Stomach (tissue), 9 donors: ENCODE results near the gene EDEM1. TPM values are rescaled to one million over a fixed set of nuclear protein-coding genes. Genes with fewer than 3 reads are reported as not detected.

Experiments used
- DNase-seq, 2 donors: peaks; one replicate each; pipeline versions ENCODE4 v3.0.0 to v3.0.0-alpha.2; 2013 to 2019
- H3K27ac ChIP-seq, 5 donors: fragments of 200-600 bp in 4 of 5; sonication (generic) in 4 of 5; one replicate each; pipeline ENCODE4 v1.5.1; 2013 to 2019; ENCODE audit warnings: mild to moderate bottlenecking in 1 of 5, moderate library complexity in 1 of 5
- H3K27me3 ChIP-seq, 3 donors: fragments of 200-600 bp; sonication (generic); one replicate each; pipeline ENCODE4 v1.5.1; 2017 to 2019; ENCODE audit warnings: mixed run types in 1 of 3
- H3K36me3 ChIP-seq, 4 donors: fragments of 200-600 bp; sonication (generic); 1 replicate in 3 of 4; 2 replicates in 1 of 4; pipeline ENCODE4 v1.5.1; 2016 to 2019
- H3K4me1 ChIP-seq, 4 donors: fragments of 200-600 bp; sonication (generic); one replicate each; pipeline ENCODE4 v1.5.1; 2016 to 2019
- H3K4me3 ChIP-seq, 4 donors: fragments of 200-600 bp; sonication (generic) in 3 of 4; one replicate each; pipeline ENCODE4 v1.5.1; 2016 to 2019; ENCODE audit warnings: mild to moderate bottlenecking in 1 of 4
- H3K9me3 ChIP-seq, 4 donors: fragments of 200-600 bp; sonication (generic); one replicate each; pipeline ENCODE4 v1.5.1; 2016 to 2019
- CTCF ChIP-seq, 7 experiments: fragments of 450-650 bp in 4 of 7; fragments of 200-600 bp in 3 of 7; sonication (generic) in 3 of 7; IDR thresholded peaks; one replicate each; pipeline ENCODE4 v1.5.1; 2016 to 2019; ENCODE audit warnings: antibody characterized with exemption in 7 of 7, control low read depth in 2 of 7, mild to moderate bottlenecking in 1 of 7
- EP300 ChIP-seq: sonication (generic); formaldehyde crosslinking; IDR thresholded peaks from one replicate; pipeline ENCODE4 v1.6.1; 2017; ENCODE audit warnings: antibody characterized with exemption
- POLR2A ChIP-seq, 4 donors: fragments of 450-650 bp; IDR thresholded peaks; one replicate each; pipeline ENCODE4 v1.6.1; 2016; ENCODE audit warnings: antibody characterized with exemption in 4 of 4, control low read depth in 2 of 4, mild to moderate bottlenecking in 1 of 4, moderate library complexity in 1 of 4
- POLR2AphosphoS5 ChIP-seq, 3 donors: sonication (generic); formaldehyde crosslinking; IDR thresholded peaks; one replicate each; pipeline ENCODE4 v1.6.1; 2016; ENCODE audit warnings: antibody characterized with exemption in 3 of 3
- WGBS, 5 donors: extraction: QIAGEN DNeasy Blood & Tissue Kit in 3 of 5; methylation state at CpG; one replicate each; pipeline versions ENCODE4 v1.1.5 to v1.1.7; 2013 to 2018; 5-methylcytosine and 5-hydroxymethylcytosine counted together
- intact Hi-C: fragments of 100-400 bp; cut with DNase I; formaldehyde crosslinking; loops from one replicate; pipeline ENCODE4 v1.15.1; 2023; ENCODE audit warnings: low total_unique reads
- polyA plus RNA-seq, 3 donors: library from polyadenylated mRNA; stranded (reverse); fragments of 200-250 nt; gene quantifications; one replicate each; pipeline ENCODE4 v1.2.3, GENCODE V29; 2013
- total RNA-seq, 5 donors: library from RNA; depleted of rRNA; stranded (reverse); fragments of >200 nt; gene quantifications; one replicate each; pipeline versions ENCODE4 v1.1.0 to v1.2.3, GENCODE V29; 2014 to 2016
- donor health status: healthy with polysubstance abuse.
- donor health status: Bipolar disorder and iron deficiency.
- donor health status: healthy.

EDEM1 gene
- total and polyA plus RNA-seq, 8 donors: 5.3 to 160 (median 30.5) TPM

- Histone ChIP-seq H3K27ac (peak overlapping the region in 1 of 5 donors; percentile 48), H3K27me3 (no peaks in the 10 kb centered on the region), H3K9me3 (no peaks in the 10 kb centered on the region), H3K4me3 (no peak overlapping the region), H3K4me1 (peaks cover 41 to 81% (median 64%) of the 10 kb centered on the region in 4 donors), H3K36me3 (peaks cover 0 to 17% (median 7%) of the 10 kb centered on the region in 4 donors)
- TF ChIP-seq CTCF (IDR thresholded peaks at IDR 0.05): no peak
- no peak for TF ChIP-seq EP300
- TF ChIP-seq POLR2A (IDR thresholded peaks at IDR 0.05): no peak
- TF ChIP-seq POLR2AphosphoS5 (IDR thresholded peaks at IDR 0.05): no peak
- DNase-seq: no peak
- intact Hi-C loops: no loop called here
- WGBS, 5 donors: 54 to 71% (median 63%) methylated on average over 5 of the region's 5 CpGs
These were observed 4.2 kb downstream of the EDEM1 start for GRCh38 chr3:5191555-5192304.

GRCh38 chr3:5192571-5193365 lies 5.3 kb downstream of the EDEM1 start:
- no peak for DNase-seq
- Histone ChIP-seq H3K9me3 (no peaks in the 10 kb centered on the region), H3K4me1 (peaks cover 38 to 89% (median 70%) of the 10 kb centered on the region in 4 donors), H3K27ac (peak overlapping the region in 1 of 5 donors; percentile 48), H3K36me3 (peaks cover 0 to 17% (median 7%) of the 10 kb centered on the region in 4 donors), H3K27me3 (no peaks in the 10 kb centered on the region), H3K4me3 (no peak overlapping the region)
- TF ChIP-seq CTCF (IDR thresholded peaks at IDR 0.05): no peak
- TF ChIP-seq POLR2AphosphoS5 (IDR thresholded peaks at IDR 0.05): no peak
- no peak for TF ChIP-seq EP300
- no peak for TF ChIP-seq POLR2A (IDR thresholded peaks at IDR 0.05)
- intact Hi-C loops: no loop called here
- 86 to 94% (median 91%) methylated on average over 3 of the region's 3 CpGs for WGBS, 5 donors

- 47 to 69% (median 56%) methylated on average over 2 of the region's 2 CpGs for WGBS, 5 donors
- Histone ChIP-seq H3K36me3 (peaks cover 0 to 17% (median 12%) of the 10 kb centered on the region in 4 donors), H3K27me3 (no peaks in the 10 kb centered on the region), H3K4me1 (peaks cover 33 to 92% (median 66%) of the 10 kb centered on the region in 4 donors), H3K4me3 (no peak overlapping the region), H3K9me3 (no peaks in the 10 kb centered on the region), H3K27ac (peak overlapping the region in 2 of 5 donors; percentile 21 to 72)
- intact Hi-C loops: no loop called here
- TF ChIP-seq POLR2AphosphoS5 (IDR thresholded peaks at IDR 0.05) (no peak), CTCF (IDR thresholded peaks at IDR 0.05) (no peak), EP300 (no peak), POLR2A (IDR thresholded peaks at IDR 0.05) (no peak)
- no peak for DNase-seq
These were observed 6.8 kb downstream of the EDEM1 start for GRCh38 chr3:5194341-5194740.

GRCh38 chr3:5194801-5195509 lies 7.4 kb downstream of the EDEM1 start:
- intact Hi-C loops: no loop called here
- 41 to 63% (median 53%) methylated on average over 2 of the region's 2 CpGs for WGBS, 5 donors
- peak overlapping the region in 3 of 5 donors; percentile 23 to 72 (median 31) for H3K27ac ChIP-seq
- peaks cover 2 to 23% (median 19%) of the 10 kb centered on the region in 4 donors for H3K36me3 ChIP-seq
- H3K27me3 ChIP-seq: no peaks in the 10 kb centered on the region
- no peaks in the 10 kb centered on the region for H3K9me3 ChIP-seq
- peaks cover 28 to 85% (median 62%) of the 10 kb centered on the region in 4 donors for H3K4me1 ChIP-seq
- TF ChIP-seq POLR2A (IDR thresholded peaks at IDR 0.05) (no peak), POLR2AphosphoS5 (IDR thresholded peaks at IDR 0.05) (peak in 2 of 3 donors; percentile 26 to 29), EP300 (no peak), CTCF (IDR thresholded peaks at IDR 0.05) (no peak)
- H3K4me3 ChIP-seq: no peak overlapping the region
- DNase-seq: no peak
